ENCODE data around the gene ZNF829.

ZNF829 gene

DNA sequence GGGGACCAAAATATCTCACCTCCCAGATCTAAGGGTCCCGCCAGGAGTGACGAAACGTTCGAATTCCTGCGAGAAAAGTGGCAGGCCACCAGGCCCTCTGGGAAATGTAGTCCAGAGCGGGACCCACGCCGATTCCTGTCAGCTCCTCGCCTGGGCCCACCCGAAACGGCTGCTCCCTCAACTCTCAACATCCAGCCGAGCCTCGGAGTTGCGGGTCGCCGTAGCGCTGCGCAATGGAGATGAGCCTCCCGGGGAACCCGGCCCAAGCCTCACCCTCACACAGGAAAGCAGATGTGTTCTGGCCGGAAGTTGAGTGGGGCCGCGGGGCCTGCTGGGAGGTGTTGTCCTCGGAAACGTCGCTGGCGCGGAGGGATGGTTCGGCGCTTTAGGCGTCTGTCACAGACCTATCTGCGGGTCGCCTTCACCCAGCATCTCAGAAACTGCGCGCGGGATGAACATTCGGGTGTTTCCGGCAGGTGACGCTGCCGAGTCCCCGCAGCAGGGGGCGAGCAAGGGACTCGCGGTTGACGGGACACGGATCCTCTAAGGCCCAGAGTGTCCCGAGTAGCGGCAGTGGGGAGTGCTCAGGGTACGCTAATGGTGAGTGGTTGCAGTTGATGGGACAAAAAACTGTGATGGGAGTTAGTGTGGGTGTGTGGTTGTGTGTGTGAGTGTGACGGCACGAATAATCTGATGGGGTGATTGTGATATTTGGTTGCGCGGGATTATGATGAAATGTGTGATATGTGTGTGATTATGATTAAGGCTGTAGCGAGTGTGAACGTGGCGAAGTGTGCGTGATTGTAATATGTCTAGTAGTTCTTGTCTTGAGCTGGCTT, at the start of gene ZNF829, which contains the start of gene ZNF568:
TSS of gene ZNF829 (minus strand) at position 300 of the 839 bp plus-strand sequence. CDS start 1,124 bp downstream, outside the sequence.
TSS of gene ZNF568 (plus strand) at position 341 of the 839 bp plus-strand sequence. CDS start 6,439 bp downstream, outside the sequence.
- peak; percentile 78 to 91 (median 84) for DNase-seq (ENCODE audit: low read depth in 3 of 3)

DNA sequence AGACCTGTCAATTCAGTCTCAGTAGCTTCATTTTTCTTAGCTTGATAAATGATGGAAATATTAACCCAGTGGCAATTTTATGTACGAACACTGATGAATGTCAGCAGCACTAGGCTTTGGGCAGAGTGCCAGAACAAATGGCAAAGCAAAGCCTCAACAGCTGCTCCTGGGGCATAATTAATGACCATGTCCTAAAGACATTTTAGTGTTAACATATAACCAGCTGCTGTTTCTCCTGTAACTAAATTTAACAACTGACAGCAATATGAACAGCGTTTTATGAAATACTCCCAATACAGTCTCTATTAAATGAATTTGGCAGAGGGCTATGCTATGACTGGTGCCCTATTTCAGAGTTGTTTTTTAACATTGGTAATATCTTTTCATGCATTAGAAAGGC, 47.2 kb upstream of the ZNF829 start:
- DNase-seq (ENCODE audit: low read depth in 3 of 3): no peak

DNA sequence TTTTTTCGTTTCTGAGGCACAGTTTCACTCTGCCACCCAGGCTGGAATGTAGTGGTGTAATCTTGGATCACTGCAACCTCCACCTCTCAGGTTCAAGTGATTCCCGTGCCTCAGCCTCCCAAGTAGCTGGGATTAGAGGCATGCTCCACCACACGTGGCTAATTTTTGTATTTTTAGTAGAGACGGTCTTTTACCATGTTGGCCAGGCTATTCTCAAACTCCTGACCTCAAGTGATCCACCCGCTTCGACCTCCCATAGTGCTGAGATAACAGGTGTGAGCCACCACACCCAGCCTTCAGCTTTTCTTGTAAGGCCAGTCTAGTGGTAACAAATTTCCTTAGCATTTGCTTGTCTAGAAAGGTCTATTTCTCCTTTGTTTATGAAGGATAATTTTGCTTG, 46.3 kb upstream of the ZNF829 start:
- no peak for DNase-seq (ENCODE audit: low read depth in 3 of 3)

DNA sequence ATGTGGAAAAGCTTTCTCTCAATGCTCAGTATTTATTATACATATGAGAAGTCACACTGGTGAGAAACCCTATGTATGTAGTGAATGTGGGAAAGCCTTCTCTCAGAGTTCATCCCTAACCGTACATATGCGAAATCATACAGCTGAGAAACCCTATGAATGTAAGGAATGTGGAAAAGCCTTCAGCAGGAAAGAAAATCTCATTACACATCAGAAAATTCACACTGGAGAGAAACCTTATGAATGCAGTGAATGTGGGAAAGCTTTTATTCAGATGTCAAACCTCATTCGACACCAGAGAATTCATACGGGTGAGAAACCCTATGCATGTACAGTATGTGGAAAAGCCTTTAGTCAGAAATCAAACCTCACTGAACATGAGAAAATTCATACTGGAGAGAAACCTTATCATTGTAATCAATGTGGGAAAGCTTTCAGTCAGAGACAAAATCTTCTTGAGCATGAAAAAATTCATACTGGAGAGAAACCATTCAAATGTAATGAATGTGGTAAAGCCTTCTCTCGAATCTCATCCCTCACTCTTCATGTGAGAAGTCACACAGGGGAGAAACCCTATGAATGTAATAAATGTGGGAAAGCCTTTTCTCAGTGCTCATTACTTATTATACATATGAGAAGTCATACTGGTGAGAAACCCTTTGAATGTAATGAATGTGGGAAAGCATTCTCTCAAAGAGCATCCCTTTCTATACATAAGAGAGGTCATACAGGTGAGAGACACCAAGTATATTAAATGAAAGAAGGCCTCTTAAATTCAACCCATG, 34.4 kb upstream of the ZNF829 start:
- no peak for DNase-seq (ENCODE audit: low read depth in 3 of 3)

DNA sequence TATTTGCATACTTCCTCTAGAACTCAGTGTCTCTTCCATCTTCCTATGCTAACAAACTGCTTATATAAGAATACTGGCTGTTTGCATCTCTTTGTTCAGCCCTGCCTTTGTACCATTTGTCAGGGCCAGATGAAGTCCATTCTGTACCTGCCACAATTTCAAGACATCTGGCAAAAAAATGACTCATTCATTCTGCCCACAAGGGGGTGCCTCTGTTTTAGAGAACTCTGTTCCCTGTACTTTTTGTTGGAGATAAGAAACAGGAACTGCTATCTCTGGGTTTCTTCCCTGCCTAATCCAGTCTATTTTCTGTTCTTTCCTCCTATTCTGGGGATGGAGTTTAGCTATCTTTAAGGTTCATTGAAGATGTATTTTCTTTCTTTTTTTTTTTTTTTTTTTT, 23.1 kb upstream of the ZNF829 start:
- DNase-seq (ENCODE audit: low read depth in 3 of 3): no peak

DNA sequence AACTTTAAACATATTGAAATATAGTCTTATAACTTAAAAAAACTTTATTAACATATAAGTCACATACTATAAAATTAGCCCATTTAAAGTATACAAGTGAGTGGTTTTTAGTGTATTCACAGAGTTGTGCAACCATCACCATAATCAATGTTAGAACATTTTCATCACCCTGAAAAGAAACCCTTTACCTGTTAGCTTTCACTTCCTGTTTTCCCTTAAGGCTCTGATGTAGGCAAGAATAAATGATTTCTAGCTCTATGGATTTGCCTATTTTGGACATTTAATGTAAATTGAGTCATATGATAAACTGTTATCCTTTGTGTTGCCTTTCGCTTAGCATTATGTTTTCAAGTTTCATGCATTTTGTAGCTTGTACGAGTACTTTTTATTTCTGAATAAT, 15.6 kb upstream of the ZNF829 start:
- DNase-seq (ENCODE audit: low read depth in 3 of 3): no peak

DNA sequence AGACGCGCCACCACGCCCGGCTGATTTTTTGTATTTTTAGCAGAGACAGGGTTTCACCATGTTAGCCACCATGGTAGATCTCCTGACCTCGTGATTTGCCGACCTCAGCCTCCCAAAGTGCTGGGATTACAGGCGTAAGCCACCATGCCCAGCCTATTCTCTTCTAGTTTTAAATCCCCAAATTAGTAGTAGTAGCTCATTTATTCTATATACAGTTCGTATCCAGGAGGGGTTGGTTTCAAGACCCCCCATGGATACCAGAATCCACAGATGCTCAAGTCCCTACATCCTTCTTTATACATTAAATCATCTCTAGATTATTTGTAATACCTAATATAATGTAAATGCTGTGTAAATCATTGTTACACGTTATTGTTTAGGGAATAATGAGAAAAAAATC, 2.0 kb upstream of the ZNF829 start:
- DNase-seq (ENCODE audit: low read depth in 3 of 3): no peak

DNA sequence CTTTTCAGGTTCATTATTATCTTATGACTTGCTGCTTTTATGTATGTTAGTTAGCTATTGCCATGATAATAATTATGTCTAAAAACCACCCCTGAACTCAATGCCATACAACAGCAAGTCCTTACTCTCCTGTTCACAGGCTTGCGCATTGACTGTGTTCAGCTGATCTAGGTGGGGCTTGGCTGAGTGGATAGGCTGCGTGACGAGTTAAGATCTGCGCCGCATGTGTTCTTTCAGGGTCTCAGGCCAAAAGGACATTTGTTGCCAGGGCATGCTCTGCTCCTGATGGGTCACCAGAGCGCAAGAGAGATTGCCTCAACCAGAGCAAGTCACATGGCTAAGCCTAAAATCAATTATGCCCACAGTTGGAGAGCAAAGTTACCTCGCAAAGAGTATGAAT, 900 bp upstream of the ZNF829 start:
- DNase-seq (ENCODE audit: low read depth in 3 of 3): no peak

DNA sequence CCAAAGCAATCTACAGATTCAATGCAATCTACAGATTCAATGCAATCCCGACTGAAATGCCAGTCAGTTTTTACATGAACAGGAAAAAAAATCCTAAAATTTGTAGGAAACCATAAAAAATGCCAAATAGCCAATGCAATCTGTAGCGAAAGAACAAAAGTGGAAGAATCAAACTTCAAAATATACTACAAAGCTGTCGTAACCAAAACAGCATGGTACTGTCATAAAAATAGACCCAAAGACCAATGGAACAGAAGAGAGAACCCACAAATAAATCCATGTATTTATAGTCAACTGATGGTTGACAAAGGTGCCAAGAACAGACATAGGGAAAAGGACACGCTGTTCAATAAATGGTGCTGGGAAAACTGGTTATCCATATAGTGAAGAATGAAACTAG, 17.7 kb downstream of the ZNF829 start:
- no peak for DNase-seq (ENCODE audit: low read depth in 3 of 3)

DNA sequence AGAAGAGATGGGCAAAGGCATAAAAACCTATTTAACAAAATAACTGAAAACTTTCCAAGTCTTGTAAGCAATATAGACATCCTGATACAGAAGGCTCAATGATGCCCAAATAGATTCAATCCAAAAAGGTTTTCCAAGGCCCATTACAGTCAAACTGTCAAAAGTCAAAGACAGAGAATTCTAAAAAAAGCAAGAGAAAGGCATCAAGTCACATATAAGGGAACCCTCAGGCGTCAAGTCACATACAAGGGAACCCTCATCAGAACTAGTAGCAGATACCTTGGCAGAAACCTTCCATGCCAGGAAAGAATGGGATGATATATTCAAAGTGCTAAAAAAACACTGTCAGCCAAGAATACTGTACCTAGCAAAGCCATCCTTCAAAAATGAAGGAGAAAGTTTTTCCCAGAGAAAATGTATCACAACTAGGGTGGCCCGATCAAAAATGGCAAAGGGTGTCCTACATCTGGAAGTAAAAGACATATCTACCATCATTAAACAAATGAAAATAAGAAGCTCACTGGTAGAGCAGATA, 21.2 kb downstream of the ZNF829 start:
- no peak for DNase-seq (ENCODE audit: low read depth in 3 of 3)

DNA sequence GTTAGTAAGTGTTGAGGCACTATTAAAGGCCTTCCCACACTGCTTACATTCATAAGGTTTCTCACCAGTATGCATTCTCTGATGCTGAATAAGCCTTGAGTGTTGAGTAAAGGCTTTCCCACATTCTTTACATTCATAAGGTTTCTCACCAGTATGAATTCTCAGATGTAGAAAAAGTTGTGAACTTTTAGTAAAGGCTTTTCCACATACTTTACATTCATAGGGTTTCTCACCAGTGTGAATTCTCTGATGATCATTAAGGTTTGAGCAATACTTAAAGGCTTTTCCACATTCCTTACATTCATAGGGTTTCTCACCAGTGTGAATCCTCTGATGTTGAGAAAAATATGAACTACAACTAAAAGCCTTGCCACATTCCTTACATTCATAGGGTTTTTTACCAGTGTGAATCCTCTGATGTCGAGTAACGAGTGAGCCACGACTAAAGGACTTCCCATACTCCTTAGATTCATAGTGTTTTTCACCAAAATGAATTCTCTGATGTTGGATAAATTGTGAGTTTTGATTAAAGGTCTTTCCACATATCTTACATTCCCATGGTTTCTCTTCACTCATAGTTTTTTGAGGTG, 24.2 kb downstream of the ZNF829 start:
- DNase-seq (ENCODE audit: low read depth in 3 of 3): no peak

DNA sequence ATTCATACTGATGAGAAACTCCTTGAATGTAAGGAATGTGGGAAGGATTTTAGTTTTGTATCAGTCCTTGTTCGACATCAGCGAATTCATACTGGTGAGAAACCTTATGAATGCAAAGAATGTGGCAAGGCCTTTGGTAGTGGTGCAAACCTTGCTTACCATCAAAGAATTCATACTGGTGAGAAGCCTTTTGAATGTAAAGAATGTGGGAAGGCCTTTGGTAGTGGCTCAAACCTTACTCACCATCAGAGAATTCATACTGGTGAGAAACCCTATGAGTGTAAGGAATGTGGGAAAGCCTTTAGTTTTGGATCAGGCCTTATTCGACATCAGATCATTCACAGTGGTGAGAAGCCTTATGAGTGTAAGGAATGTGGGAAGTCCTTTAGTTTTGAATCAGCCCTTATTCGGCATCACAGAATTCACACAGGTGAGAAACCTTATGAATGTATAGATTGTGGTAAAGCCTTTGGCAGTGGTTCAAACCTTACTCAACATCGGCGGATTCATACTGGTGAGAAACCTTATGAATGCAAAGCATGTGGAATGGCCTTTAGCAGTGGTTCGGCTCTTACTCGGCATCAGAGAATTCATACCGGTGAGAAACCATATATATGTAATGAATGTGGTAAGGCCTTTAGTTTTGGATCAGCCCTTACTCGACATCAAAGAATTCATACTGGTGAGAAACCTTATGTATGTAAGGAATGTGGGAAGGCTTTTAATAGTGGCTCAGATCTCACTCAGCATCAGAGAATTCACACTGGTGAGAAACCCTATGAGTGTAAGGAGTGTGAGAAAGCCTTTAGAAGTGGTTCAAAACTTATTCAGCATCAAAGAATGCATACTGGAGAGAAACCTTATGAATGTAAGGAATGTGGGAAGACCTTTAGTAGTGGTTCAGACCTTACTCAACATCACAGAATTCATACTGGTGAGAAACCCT, 38.8 kb downstream of the ZNF829 start:
- no peak for DNase-seq (ENCODE audit: low read depth in 3 of 3)

DNA sequence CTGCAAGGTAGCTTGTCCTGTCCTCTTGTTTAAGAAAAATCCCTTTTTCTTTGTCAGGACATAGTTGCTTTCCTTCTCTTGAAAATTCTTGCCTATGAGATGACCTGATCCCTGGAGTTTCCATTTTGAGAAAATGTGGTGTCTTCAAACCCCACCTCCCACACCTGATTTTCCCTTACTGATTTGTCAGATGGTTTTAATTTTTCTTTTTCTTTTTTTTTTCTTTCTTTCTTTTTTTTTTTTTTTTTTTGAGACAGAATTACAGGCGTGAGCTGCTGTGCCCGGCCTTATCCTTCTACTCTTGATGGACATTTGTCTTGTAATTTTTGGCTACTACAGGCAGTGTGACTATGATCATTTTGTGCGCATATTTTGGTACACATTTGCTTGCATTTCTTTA, 64.2 kb downstream of the ZNF829 start:
- DNase-seq (ENCODE audit: low read depth in 3 of 3): no peak

DNA sequence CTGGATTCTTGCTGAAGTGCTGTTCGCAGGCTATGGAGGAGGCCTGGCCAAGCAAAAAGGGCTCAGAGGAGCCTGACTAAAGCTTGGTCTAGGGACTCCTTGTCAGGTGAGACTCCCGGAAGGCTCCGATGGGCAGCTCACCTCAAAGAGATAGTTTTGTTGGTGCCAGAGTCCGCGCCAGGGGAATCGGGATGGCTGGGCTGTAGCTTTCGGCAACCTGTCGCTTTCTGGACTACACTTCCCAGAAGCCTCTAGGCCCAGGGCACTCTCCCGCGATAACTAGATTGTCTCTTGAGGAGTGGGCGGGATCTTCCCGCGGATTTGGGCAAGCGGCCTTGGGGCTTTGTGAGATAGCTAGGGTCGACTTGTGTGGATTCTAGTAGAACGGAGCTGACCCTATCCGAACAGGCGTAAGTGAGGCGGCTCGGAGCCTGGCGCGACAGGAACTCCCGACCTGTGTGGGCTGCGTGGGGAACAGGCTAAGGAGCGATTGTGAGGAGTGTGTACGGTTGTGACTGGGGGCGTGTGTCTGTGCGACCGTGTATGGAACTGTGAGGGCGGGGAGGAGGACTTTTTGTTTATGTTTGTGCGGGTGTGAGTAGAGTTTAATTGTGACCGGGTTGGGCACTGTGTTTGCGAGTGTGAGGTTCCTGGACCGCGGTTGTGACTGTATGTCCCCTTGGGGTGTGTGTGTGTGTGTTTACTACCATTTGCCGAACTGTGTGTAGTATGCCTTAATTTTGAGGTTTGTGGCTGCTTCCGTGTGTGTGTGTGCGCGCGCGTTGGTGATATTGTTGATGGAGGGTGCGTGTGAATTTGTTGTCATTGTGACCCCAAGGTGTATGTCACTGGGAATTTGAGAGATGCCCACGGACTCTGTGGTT, 65.3 kb downstream of the ZNF829 start, which contains the start of gene ZNF345:
TSS of gene ZNF345 (plus strand) at position 318 of the 884 bp plus-strand sequence. CDS start 25,955 bp downstream, outside the sequence.
- DNase-seq (ENCODE audit: low read depth in 3 of 3): peak; percentile 66 to 80 (median 70)

DNA sequence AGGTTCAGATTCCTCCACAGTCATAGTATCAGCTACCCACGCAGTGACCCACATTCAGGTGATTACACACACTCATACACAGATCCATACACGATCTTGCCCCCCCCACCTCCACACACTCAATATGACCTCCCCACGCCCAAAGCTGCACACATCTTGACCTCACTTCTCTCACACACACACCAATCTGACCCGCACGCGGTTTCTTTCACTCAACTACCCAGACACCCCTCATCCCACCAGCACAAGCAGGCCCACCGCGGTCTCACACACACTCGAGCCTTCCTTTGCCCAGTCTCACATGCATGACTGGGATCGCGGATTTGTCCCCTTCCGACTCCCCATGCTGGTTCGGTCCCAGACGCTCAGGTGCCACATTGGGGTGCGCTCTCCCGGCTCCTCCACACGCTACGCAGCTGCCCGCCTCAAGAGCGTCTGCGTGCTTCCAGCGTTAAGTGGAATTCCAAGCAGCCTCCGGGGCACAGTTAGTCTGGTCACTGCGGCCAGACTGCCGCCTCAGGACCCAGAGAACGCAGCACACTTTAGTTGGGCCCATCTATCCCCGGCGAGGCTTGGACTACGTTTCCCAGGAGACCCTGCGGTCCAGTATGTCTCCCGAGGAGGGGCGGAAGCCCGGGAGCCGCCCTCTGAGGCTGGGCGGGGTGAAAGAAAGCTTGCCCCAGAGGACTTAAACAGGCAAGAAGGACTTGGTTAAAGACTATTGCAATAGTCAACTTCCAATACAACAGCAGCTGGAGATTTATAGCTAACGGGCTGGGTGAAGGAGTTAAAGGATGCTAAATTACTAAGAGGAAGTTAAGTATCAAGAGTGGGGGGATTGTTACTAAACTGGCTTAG, 66.2 kb downstream of the ZNF829 start:
- DNase-seq (ENCODE audit: low read depth in 3 of 3): peak; percentile 71 to 87 (median 80)

DNA sequence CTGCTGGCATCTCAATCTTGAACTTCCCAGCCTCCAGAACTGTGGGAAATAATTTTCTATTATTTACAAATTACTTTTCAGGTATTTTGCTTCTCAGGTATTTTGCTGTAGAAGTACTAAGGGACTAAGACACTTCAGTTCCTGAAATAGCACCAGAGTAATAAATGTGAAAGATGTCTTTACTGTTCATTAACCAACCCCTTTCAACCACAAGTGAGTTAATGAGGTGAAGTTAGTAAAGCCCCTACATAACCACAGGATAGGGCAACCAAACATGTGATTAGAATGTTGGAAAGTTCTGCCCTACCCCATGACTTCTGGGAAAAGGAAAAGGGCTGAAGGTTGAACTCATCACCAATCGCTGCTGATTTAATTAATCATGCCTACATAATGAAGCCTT, 68.1 kb downstream of the ZNF829 start:
- no peak for DNase-seq (ENCODE audit: low read depth in 3 of 3)

DNA sequence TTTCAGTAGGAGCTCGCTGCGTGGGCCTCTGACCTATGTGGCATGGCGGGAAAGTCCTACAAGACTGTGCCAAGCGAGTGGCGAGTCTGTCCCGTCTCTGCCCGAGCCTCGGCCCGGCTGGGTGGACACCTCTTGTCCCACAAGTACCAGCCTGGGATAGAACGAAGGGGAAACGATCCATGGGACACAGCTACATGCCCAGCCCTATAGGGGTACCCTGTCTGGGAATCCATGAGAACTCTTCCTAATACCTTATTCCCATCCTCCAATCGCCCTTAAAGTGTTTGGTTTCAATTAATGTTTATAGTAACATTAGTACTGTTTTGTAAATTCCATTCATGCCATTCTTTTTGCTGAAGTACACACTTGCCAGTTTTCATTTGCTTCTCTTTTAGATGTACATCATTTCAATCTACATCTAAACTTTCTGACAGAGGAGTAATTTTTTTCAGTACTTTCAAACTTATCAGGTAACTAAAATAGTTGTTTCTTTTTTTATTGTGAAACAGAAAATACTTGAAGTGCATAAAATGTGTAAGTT, 77.2 kb downstream of the ZNF829 start:
- DNase-seq (ENCODE audit: low read depth in 3 of 3): no peak

All from stimulated activated CD4-positive, alpha-beta T cell treated with anti-CD3 and anti-CD28 coated beads, TNF-alpha, amount 100 ng/mL, for 48 hours (primary cell).